Activated CD4-positive, alpha-beta T cell treated with anti-CD3 and anti-CD28 coated beads for 24 hours (primary cell): Measurements from ENCODE around the gene PRG3.
A peak's percentile ranks its signal among the peaks of the same experiment; 100 is the strongest.

ENCODE experiments used
- DNase-seq, 2 donors: peaks; one replicate each; pipeline ENCODE4 v3.0.0-alpha.2; 2020; ENCODE audit warnings: low read depth in 2 of 2

Gene PRG3, protein sequence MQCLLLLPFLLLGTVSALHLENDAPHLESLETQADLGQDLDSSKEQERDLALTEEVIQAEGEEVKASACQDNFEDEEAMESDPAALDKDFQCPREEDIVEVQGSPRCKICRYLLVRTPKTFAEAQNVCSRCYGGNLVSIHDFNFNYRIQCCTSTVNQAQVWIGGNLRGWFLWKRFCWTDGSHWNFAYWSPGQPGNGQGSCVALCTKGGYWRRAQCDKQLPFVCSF

GRCh38 chr11:57380975-57381374 is at the start of gene PRG3:
TSS of gene PRG3 (minus strand) at chr11:57381150. CDS start at chr11:57380708, 442 bp downstream.
- DNase-seq, result no peak

DNA sequence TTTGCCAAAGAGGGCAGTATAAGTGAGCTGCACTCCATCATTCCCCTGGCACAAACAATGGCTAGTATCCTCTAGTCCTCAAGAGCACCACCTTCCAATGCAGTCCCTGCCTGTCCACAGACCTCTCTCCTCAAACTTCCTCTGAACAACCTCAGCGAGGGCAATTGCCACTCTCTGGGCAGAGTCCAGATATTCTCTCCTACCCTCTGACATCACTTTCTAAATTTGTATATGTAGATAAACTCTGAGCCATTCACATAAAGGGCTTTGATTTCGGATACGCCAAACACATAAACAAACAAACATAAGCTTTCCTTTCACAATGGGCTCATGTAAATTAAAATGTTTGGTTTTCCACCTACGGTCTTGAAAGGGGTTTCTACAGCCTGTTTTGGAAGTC is 49.0 kb upstream of the PRG3 start:
- no peak for DNase-seq

GRCh38 chr11:57428643-57429042 is 47.7 kb upstream of the PRG3 start:
- DNase-seq, result no peak

- no peak for DNase-seq
Observed at GRCh38 chr11:57427727-57428082, 46.8 kb upstream of the PRG3 start.

GRCh38 chr11:57426929-57427726 is 46.2 kb upstream of the PRG3 start, which contains the start of gene SLC43A3:
TSS of gene SLC43A3 (minus strand) at chr11:57427121. CDS start at chr11:57426172, 949 bp downstream.
- DNase-seq, result peak; percentile 75 to 76

DNA sequence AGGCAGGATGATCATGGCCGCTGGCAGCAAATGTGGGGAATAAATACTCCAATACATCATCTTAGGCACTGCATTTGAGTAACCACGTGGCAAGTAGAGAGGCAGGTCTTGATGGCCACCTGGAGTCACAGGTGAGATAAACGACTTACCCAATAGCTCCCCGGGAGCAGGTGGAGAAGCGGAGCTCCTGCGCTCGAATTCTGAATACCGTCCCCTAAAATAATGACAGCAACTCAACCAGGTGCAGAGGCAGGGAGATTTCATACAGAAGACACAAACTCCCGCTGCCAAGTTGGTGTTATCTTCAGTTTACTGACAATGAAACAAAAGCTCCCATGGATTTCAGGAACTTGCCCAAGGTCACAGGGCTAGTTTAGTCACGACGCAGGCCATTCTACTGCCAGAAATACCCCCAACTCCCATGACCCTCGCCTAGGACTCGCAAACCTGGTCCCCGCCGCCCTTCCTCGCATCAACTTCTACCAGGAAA is 45.5 kb upstream of the PRG3 start:
- DNase-seq, result no peak

- DNase-seq, result no peak
Observed at GRCh38 chr11:57425565-57426438, 44.9 kb upstream of the PRG3 start.

- DNase-seq, result peak; percentile 78 to 79
Observed at GRCh38 chr11:57424792-57425564, 44.0 kb upstream of the PRG3 start.

DNA sequence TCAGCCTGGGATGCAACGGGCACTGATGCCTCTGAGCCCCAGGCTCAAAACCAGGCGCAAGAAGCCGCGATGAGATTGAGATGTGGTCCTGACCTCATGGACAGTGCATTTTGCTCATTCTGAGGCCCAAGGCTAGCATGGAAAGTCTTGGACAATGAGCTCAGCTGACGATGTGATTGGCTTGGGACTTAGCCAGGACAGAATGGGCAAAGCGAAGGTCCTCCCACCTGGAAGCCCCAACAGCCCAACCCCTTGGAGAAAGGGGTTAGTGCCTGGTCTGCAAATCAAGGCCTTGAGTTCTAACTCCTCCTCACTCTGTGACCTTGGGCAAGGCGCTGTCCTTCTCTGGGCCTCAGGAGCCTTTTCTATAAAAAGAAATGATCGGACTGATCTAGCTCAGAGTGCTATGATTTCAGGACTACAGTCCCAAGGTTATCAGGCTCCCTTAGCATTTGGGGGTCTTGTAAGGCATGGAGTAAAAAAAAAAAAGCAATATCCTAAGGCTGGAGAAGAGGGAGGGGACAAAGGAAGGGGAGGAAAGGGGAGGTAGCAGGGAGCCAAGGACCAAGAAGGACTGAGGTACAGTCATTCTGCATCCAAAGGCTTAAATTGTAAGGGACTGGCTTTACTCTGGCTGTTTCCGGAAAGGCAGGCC is 43.3 kb upstream of the PRG3 start:
- no peak for DNase-seq

DNA sequence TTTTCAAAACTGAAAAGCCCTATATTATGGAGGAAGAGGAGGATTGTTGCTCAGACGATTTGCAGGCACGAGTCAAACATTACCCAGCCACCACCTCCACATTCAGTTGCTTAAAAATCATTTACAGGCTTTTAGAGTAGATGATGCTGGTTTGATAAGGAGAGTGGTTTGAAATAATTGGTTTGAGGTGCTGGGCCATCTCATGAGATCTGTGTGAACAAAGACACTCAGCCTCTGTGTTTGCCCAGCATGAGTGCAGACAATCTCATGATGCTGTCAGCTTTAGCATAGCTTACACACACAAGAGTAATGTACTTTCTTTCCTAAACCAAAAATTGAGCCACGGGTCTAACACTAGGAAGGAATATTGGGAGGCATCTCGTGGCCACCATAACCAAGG is 41.7 kb upstream of the PRG3 start:
- DNase-seq, result no peak

- DNase-seq, result no peak
Observed at GRCh38 chr11:57421805-57422204, 40.9 kb upstream of the PRG3 start.

DNA sequence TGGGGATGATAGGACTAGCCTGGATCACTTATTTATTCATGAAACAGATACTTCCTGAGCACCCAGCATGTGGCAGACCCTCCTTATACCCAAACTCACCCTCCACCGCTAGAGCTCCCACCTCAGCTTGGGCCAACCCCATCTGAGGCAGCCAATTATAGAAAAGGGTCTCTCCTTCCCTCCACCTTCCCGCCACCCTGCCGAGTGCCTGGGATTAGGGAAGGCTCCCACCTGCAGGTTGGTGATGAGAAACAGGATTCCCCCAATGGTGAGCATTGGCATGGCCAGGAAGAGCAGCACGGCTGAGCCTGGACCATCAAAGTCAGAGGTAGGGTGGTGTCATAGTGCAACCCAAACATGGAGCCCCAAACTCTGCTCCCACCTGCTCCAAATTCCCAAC is 40.1 kb upstream of the PRG3 start:
- no peak for DNase-seq

- no peak for DNase-seq
Observed at GRCh38 chr11:57419146-57419545, 38.2 kb upstream of the PRG3 start.

- no peak for DNase-seq
Observed at GRCh38 chr11:57418131-57418530, 37.2 kb upstream of the PRG3 start.

DNA sequence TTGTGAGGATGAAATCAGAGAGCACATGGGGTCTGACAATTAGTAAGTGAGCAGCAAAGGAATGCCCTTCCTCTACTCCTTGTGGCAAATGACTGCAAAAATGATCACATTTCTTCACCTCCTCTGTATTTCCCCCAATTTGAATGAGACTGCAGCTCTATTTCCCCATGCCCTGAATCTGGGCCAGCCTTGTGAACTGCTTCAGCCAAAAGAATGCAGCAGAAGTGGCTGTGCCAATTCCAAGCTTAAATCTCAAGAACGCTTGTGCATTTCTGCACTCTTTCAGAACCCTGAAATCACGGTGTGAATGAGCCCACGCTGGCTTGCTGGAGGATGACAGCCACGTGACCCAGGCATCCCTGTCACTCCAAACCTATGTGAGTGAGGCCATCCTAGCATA is 36.1 kb upstream of the PRG3 start:
- DNase-seq, result no peak

DNA sequence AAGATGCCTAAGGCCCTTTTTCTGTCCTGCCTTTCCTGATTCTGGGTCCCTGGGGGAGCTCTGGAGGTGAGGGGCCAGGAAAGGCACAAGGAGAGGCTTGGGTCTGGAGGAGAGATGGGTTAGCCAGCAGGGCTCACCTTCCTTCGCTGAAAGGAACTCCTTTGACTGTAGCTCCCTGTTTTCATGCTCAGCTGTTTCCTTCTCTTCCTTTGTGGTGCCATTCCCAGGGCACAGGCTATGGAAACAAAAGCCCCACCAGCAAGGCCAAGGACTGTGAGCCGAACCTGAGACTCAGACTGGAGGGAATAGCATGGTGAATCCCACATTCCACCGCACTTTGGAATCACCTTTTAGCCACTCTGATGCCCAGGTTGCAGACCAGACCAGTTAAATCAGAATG is 35.5 kb upstream of the PRG3 start:
- no peak for DNase-seq

- DNase-seq, result no peak
Observed at GRCh38 chr11:57414612-57415212, 33.8 kb upstream of the PRG3 start.

GRCh38 chr11:57413681-57414080 is 32.7 kb upstream of the PRG3 start:
- DNase-seq, result no peak

GRCh38 chr11:57410287-57410686 is 29.3 kb upstream of the PRG3 start:
- no peak for DNase-seq

DNA sequence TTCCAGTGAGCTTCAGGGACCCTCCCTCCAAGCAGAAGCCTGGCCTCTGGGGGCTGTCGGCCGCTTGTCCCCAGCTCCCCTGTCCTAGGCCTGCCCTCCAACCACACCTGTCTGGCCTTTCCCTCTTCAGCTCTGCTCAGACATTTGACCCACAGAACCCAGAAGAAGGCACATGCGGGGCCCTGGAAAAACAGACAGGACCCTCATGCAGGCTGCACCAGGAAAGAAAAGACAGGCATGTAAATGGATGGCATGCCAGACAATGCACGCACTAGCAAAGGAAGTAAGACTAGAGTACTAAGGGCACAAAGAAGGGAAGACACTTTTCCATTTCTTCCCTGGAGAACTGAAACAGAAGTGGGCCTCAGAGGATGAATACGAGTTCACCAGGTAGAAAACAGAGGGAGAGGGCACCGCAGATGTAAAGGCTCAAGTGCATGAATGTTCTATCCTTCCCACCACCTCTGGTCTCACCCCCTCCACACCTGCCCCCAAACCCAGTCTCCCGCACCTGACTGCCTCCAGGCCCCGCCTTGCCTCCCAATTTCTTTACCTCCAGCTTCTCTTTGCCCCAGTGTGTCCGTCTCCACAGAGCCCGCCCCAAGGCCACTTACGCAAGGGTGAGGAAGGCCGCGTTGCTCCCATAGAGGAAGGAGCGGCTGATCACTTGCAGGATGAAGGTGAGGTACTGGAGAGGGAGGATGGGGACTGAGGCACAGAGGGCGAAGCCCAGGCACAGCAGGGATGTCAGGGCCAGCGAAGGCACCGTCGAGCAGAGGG is 28.6 kb upstream of the PRG3 start:
- DNase-seq, result no peak
